Measurements from ENCODE around the gene DNAJC30.
A peak's percentile ranks its signal among the peaks of the same experiment; 100 is the strongest.

DNAJC30 gene

GRCh38 chr7:73712773-73713172, 29.5 kb upstream of the DNAJC30 start:
- H3K4me3 ChIP-seq (ENCODE audit: low read depth, low read length) = no peak overlapping the region
- TF ChIP-seq CTCF (IDR thresholded peaks at IDR 0.05; ENCODE audit: low read depth, low read length) = no peak
- H3K36me3 ChIP-seq = no peaks in the 10 kb centered on the region
- H3K4me1 ChIP-seq = peaks cover 12% of the 10 kb centered on the region
- no peaks in the 10 kb centered on the region for H3K27me3 ChIP-seq
- H3K9me3 ChIP-seq = no peaks in the 10 kb centered on the region
- no peak for DNase-seq

GRCh38 chr7:73708961-73709549, 25.8 kb upstream of the DNAJC30 start:
- peaks cover 9% of the 10 kb centered on the region for H3K4me1 ChIP-seq

GRCh38 chr7:73707045-73707631, 23.9 kb upstream of the DNAJC30 start:
- H3K36me3 ChIP-seq = peaks cover 3% of the 10 kb centered on the region; the same call in 1 of the 2 replicates
- H3K4me1 ChIP-seq = peaks cover 14% of the 10 kb centered on the region
- H3K27me3 ChIP-seq = no peaks in the 10 kb centered on the region
- peak; percentile 60 for DNase-seq
- TF ChIP-seq CTCF (IDR thresholded peaks at IDR 0.05; ENCODE audit: low read depth, low read length) = no peak
- no peaks in the 10 kb centered on the region for H3K9me3 ChIP-seq
- no peak overlapping the region for H3K4me3 ChIP-seq (ENCODE audit: low read depth, low read length)

More at GRCh38 chr7:73708961-73709549, 25.8 kb upstream of the DNAJC30 start:
- no peaks in the 10 kb centered on the region for H3K27me3 ChIP-seq
- no peaks in the 10 kb centered on the region for H3K9me3 ChIP-seq
- H3K4me3 ChIP-seq (ENCODE audit: low read depth, low read length) = no peak overlapping the region
- no peak for TF ChIP-seq CTCF (IDR thresholded peaks at IDR 0.05; ENCODE audit: low read depth, low read length)
- no peaks in the 10 kb centered on the region for H3K36me3 ChIP-seq
- no peak for DNase-seq

- no peaks in the 10 kb centered on the region for H3K27me3 ChIP-seq
- H3K36me3 ChIP-seq = peaks cover 6% of the 10 kb centered on the region; the same call in 1 of the 2 replicates
- no peak for DNase-seq
- H3K4me3 ChIP-seq (ENCODE audit: low read depth, low read length) = no peak overlapping the region
- TF ChIP-seq CTCF (IDR thresholded peaks at IDR 0.05; ENCODE audit: low read depth, low read length) = no peak
- H3K4me1 ChIP-seq = peaks cover 14% of the 10 kb centered on the region
- H3K9me3 ChIP-seq = no peaks in the 10 kb centered on the region
These were observed 23.1 kb upstream of the DNAJC30 start for GRCh38 chr7:73706126-73707044.

- H3K27me3 ChIP-seq = no peaks in the 10 kb centered on the region
- H3K4me3 ChIP-seq (ENCODE audit: low read depth, low read length) = no peak overlapping the region
- no peak for DNase-seq
- H3K9me3 ChIP-seq = no peaks in the 10 kb centered on the region
- no peak for TF ChIP-seq CTCF (IDR thresholded peaks at IDR 0.05; ENCODE audit: low read depth, low read length)
- peaks cover 6% of the 10 kb centered on the region; the same call in 1 of the 2 replicates for H3K36me3 ChIP-seq
- peaks cover 14% of the 10 kb centered on the region for H3K4me1 ChIP-seq
These were observed 22.3 kb upstream of the DNAJC30 start for GRCh38 chr7:73705551-73705920.
